ENCODE results near the gene ZNF322. TPM values are rescaled to one million over a fixed set of nuclear protein-coding genes. Genes with fewer than 3 reads are reported as not detected.

Gene ZNF322
- total RNA-seq, 4 donors from 2014 or later, result 5.0 to 12.1 (median 10.6) TPM

GRCh38 chr6:26604797-26605196, 54.7 kb downstream of the ZNF322 start:
- Histone ChIP-seq H3K27me3 (no peaks in the 10 kb centered on the region), H3K9me3 (no peaks in the 10 kb centered on the region), H3K27ac (no peak overlapping the region), H3K36me3 (peaks cover 0 to 9% (median 0%) of the 10 kb centered on the region in 3 donors), H3K4me3 (no peak overlapping the region), H3K4me1 (no peaks in the 10 kb centered on the region)
- TF ChIP-seq POLR2A (IDR thresholded peaks at IDR 0.05) (no peak), CTCF (IDR thresholded peaks at IDR 0.05) (no peak)
- DNase-seq, result no peak

- TF ChIP-seq POLR2A (IDR thresholded peaks at IDR 0.05) (no peak), CTCF (IDR thresholded peaks at IDR 0.05) (no peak)
Measured at GRCh38 chr6:26604026-26604425, 55.5 kb downstream of the ZNF322 start.

GRCh38 chr6:26602262-26602661, 57.3 kb downstream of the ZNF322 start:
- Histone ChIP-seq H3K9me3 (no peaks in the 10 kb centered on the region), H3K36me3 (peaks cover 0 to 29% (median 0%) of the 10 kb centered on the region in 3 donors), H3K27ac (no peak overlapping the region), H3K27me3 (no peaks in the 10 kb centered on the region), H3K4me3 (no peak overlapping the region), H3K4me1 (peaks cover 0 to 11% (median 6%) of the 10 kb centered on the region in 4 donors)
- TF ChIP-seq CTCF (IDR thresholded peaks at IDR 0.05) (no peak), POLR2A (IDR thresholded peaks at IDR 0.05) (no peak)
- DNase-seq, result no peak

More at GRCh38 chr6:26604026-26604425, 55.5 kb downstream of the ZNF322 start:
- H3K36me3 ChIP-seq, result peaks cover 0 to 17% (median 0%) of the 10 kb centered on the region in 3 donors
- DNase-seq, result no peak
- H3K9me3 ChIP-seq, result no peaks in the 10 kb centered on the region
- H3K27me3 ChIP-seq, result no peaks in the 10 kb centered on the region
- H3K27ac ChIP-seq, result no peak overlapping the region
- no peaks in the 10 kb centered on the region for H3K4me1 ChIP-seq
- no peak overlapping the region for H3K4me3 ChIP-seq

- no peak for TF ChIP-seq CTCF (IDR thresholded peaks at IDR 0.05)
- no peak for TF ChIP-seq POLR2A (IDR thresholded peaks at IDR 0.05)
Measured at GRCh38 chr6:26600759-26601158, 58.8 kb downstream of the ZNF322 start.

GRCh38 chr6:26599591-26599990, 60.0 kb downstream of the ZNF322 start:
- Histone ChIP-seq H3K9me3 (no peaks in the 10 kb centered on the region), H3K36me3 (peaks cover 0 to 29% (median 0%) of the 10 kb centered on the region in 3 donors), H3K4me3 (no peak overlapping the region), H3K27me3 (no peaks in the 10 kb centered on the region), H3K27ac (no peak overlapping the region), H3K4me1 (peaks cover 0 to 14% (median 6%) of the 10 kb centered on the region in 4 donors)
- TF ChIP-seq POLR2A (IDR thresholded peaks at IDR 0.05), result no peak
- TF ChIP-seq CTCF (IDR thresholded peaks at IDR 0.05), result no peak
- DNase-seq, result no peak

More at GRCh38 chr6:26600759-26601158, 58.8 kb downstream of the ZNF322 start:
- H3K36me3 ChIP-seq, result peaks cover 0 to 29% (median 0%) of the 10 kb centered on the region in 3 donors
- no peaks in the 10 kb centered on the region for H3K27me3 ChIP-seq
- no peak overlapping the region for H3K4me3 ChIP-seq
- H3K9me3 ChIP-seq, result no peaks in the 10 kb centered on the region
- H3K27ac ChIP-seq, result no peak overlapping the region
- H3K4me1 ChIP-seq, result peaks cover 0 to 11% (median 6%) of the 10 kb centered on the region in 4 donors
- no peak for DNase-seq

- no peak for DNase-seq
Measured at GRCh38 chr6:26599134-26599533, 60.4 kb downstream of the ZNF322 start.

More at GRCh38 chr6:26599134-26599533, 60.4 kb downstream of the ZNF322 start:
- Histone ChIP-seq H3K9me3 (no peaks in the 10 kb centered on the region), H3K27ac (no peak overlapping the region), H3K36me3 (peaks cover 0 to 29% (median 0%) of the 10 kb centered on the region in 3 donors), H3K4me3 (no peak overlapping the region), H3K27me3 (no peaks in the 10 kb centered on the region), H3K4me1 (peaks cover 0 to 14% (median 6%) of the 10 kb centered on the region in 4 donors)
- TF ChIP-seq CTCF (IDR thresholded peaks at IDR 0.05) (no peak), POLR2A (IDR thresholded peaks at IDR 0.05) (no peak)
